ENCODE data around the gene GPC5.

GPC5 gene

DNA sequence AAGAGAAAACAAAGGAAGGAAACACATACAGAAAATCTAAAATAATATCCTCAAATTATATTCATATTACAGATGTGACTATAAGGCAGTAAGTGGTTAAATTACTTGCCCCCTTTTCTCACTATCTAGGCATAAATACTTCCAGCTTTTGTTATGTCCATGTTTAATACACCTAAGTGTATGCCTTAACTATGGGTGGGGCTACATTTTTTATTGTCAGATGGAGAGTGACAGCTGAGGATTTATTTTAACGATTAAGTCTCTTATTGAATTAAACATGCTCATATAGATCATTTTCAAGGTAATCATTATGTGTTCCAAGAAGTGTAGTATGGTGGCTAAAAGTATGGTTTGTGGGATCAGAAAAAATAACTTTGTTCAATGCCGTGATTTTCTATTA is 909.3 kb downstream of the GPC5 start:
- DNase-seq = no peak

DNA sequence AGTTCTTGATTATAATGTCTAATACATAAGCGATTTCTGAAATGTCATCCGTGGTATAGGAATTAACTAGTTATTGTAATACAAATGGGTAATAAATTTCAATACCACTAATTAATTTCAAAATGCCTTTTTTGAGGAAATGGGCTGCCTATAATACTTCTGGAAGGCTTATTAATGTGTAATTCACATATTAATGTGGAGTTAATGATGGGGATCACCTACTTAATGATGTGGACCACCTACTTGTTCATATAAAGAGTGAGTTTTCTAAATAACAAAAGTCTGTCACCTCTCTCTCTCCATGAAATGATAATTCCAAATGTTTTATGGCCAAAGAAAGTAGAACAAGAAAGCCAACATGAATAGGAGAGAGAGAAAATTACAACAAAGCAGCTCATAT is 914.4 kb downstream of the GPC5 start:
- no peak for DNase-seq

DNA sequence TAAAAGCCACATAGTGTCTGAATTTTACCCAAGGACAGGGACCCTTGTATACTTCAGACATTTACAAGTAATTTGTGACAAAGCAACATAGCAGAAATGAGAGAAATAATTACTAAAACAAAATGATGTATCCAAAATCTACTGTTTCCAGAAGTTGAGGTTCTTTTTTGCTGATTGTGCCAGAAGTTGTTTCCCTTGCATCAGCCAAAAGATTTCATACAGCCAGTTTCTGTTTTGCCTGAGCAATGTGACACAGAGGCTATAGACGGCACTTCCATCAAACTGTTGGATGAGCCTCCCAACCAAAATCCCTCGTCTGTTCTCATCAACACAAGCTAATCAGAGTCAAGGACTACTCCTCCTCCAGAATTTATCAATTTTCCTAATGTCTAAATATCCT is 915.0 kb downstream of the GPC5 start:
- no peak for DNase-seq

DNA sequence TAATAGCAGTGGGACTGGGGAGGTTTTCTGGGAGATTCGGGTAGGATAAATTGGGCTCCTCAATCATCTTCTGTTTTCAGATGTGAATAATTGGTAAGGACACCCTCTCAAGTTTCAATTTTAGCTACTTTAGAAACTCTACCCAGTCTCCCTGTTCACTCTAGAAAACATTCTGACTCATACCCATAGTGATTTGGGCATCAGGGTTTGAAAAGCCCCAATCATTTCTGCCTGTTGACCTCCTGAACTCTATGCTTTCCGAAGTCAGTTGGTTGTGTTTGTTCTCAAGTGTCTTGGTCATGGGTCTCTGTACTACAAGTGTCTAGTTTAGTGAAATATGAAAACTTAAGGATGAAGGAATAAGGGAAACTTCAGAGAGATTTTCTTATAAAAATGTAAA is 916.8 kb downstream of the GPC5 start:
- no peak for DNase-seq

GRCh38 chr13:92316030-92316429 is 917.6 kb downstream of the GPC5 start:
- no peak for DNase-seq

- DNase-seq = no peak
Measured at GRCh38 chr13:92317066-92317465, 918.6 kb downstream of the GPC5 start.

DNA sequence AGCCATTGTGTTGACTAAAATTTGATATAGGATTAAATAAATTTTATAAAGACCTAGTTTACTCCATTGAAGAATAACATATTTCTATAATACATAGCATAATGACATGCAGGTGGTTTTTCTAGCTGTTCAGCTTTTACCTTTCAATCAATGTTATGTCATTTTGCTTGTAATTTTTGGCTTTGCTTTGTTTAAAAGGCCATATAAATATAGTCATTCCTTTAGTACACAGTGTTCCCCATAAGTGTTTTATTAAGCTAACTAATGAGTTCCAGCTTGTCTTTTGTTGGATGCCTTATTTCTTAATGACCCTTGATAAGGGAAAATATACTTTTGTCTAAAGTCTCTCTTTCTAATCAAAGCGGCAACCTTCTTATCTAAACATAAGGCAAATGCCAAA is 921.9 kb downstream of the GPC5 start:
- DNase-seq = no peak

DNA sequence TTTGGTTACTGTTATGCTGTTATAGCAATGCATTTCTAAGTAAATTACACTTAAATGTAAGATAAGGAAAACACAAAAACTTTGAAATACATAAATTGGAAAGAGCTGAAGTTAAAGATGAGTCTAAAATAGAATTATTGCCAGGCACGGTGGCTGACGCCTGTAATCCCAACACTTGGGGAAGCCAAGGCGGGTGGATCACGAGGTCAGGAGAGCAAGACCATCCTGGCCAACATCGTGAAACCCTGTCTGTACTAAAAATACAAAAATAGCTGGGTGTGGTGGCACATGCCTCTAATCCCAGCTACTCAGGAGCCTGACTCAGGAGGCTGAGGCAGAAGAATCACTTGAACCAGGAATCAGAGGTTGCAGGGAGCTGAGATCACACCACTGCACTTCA is 922.8 kb downstream of the GPC5 start:
- DNase-seq = no peak

DNA sequence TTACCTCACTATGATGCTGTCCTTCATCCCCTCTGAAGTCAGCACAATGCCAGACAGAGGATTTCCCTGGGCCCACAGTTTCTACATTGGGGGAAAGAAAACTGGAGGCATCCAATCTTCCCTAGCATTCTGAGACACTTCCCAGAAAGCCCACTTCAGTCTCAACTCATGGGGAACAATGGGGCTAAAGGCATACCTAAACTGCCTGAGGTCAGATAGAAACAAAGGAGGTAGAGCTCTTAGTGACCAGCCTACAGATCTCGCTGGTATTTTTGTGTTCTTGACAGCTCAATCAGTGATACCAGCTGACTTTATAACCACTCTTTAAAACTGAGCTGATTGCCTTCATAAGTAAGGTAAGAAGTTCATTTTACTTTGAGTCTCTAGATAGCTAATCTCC is 947.2 kb downstream of the GPC5 start:
- DNase-seq = no peak

- DNase-seq = no peak
Measured at GRCh38 chr13:92346046-92346445, 947.6 kb downstream of the GPC5 start.

DNA sequence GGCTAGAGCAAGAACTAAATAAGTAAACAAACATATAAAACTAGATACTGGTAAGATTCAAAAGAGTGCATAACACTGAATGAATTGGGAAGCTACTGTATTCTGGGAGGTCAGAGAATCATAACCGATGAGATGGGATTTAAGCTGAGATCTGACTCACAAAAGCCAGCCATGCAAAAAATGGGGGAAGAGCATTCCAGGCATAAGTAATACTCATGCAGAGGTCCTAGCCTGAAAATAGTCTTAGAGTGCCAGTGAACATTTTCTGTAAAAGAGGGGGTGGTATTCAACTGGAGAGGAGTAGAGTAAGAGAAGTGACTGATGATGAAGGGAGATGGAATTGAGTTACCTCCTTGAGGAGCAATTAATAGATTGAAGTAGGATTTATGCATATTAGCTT is 956.2 kb downstream of the GPC5 start:
- DNase-seq = no peak

DNA sequence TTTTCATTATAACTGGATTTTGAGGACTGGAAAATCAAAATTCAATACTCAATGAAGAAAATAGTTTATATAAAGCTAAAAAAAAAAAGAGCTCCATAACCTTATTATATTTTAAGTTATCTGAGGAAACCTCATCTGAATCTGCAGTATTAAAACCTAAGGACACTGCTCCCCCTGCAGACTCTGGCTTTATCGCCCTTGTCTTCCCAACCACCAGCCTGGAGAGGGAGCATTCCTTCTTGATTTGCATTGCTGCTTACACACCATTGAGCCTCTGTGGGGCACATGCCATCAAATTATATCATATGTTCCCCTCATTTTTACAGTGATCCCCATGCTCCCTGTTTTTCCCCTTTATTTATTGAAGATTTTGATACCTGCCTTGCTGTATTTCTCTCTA is 956.8 kb downstream of the GPC5 start:
- no peak for DNase-seq

DNA sequence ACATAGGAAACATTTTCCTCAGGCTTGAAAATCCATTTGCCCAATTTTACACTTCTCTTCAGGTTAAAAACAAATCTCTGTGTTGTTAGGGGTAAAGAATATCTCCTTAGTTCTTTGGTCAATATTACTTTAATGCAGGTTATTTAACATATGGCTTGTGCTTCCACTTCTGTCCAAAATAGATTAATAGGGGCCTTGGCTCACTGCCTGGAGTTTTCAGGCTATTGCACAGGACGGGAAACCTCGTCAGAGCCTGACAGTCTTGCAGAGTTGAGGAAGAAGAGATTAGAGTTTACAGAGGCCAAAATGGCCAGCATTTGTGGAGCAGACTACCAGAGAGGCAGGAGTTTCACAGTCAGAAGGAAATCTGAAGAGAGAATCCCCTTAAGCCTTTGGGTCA is 964.3 kb downstream of the GPC5 start:
- no peak for DNase-seq

- DNase-seq = no peak
Measured at GRCh38 chr13:92365904-92366303, 967.5 kb downstream of the GPC5 start.

- DNase-seq = no peak
Measured at GRCh38 chr13:92377396-92377795, 979.0 kb downstream of the GPC5 start.

DNA sequence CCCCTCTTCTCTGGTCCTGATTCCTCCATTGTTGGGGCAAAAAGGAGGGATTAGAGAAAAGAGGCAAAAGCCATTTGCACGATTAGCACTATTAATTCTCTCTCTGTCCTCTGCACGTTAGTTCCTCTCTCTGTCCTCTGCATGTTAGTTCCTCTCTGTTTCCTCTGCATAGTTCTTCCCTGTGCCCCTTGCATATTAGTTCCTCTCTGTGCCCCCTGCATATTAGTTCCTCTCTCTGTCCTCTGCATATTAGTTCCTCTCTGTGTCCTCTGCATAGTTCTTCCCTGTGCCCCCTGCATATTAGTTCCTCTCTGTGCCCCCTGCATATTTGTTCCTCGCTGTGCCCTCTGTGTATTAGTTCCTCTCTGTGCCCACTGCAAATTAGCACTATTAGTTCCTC is 981.0 kb downstream of the GPC5 start:
- DNase-seq = no peak

GRCh38 chr13:92384410-92384809 is 986.0 kb downstream of the GPC5 start:
- DNase-seq = no peak

DNA sequence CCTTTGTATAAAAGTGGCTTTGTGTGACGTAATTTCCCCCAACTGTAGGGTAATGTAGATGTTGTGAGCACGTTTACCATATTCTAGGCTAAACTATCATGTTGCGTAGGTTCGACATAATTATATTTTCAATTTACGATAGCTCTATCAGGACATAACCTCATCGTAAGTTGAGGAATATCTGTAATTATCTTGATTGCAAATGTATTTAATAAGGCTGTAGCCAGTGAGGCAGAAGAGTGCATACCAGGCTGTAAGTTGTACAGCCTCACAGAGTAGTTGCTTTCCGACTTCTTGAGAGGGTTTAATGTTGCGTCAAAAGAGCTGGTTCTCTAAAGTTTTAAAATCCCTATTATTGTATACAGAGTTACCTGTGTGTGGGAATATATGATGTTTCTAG is 988.8 kb downstream of the GPC5 start:
- DNase-seq = no peak

GRCh38 chr13:92390217-92390616 is 991.8 kb downstream of the GPC5 start:
- DNase-seq = no peak

GRCh38 chr13:92403606-92404005 is 1005.2 kb downstream of the GPC5 start:
- no peak for DNase-seq

- DNase-seq = no peak
Measured at GRCh38 chr13:92407858-92408257, 1009.4 kb downstream of the GPC5 start.

GRCh38 chr13:92412481-92412880 is 1014.1 kb downstream of the GPC5 start:
- no peak for DNase-seq

- no peak for DNase-seq
Measured at GRCh38 chr13:92412996-92413395, 1014.6 kb downstream of the GPC5 start.

GRCh38 chr13:92413452-92413851 is 1015.0 kb downstream of the GPC5 start:
- no peak for DNase-seq

- no peak for DNase-seq
Measured at GRCh38 chr13:92414851-92415250, 1016.4 kb downstream of the GPC5 start.

- no peak for DNase-seq
Measured at GRCh38 chr13:92415781-92416180, 1017.4 kb downstream of the GPC5 start.
